NCI-H1694 (cell line): ENCODE results near the gene MCM3AP.
"Not testable (repeated sequence)": the region's sequence is repeated elsewhere in the genome, so short reads cannot be mapped to it uniquely, and the experiment has no call there.

Experiments used
- DNase-seq: peaks from one replicate; lab custom pipeline; 2025; lab: John Stamatoyannopoulos, UW

MCM3AP gene

GRCh38 chr21:46311568-46311967, 26.2 kb upstream of the MCM3AP start:
- DNase-seq: no peak

- not testable (repeated sequence) for DNase-seq
These were observed 24.8 kb upstream of the MCM3AP start for GRCh38 chr21:46310260-46310659.

GRCh38 chr21:46308431-46308830, 23.0 kb upstream of the MCM3AP start:
- DNase-seq: no peak

GRCh38 chr21:46307625-46308024, 22.2 kb upstream of the MCM3AP start:
- DNase-seq: no peak

- DNase-seq: no peak
These were observed 19.5 kb upstream of the MCM3AP start for GRCh38 chr21:46304955-46305354.

- no peak for DNase-seq
These were observed 19.0 kb upstream of the MCM3AP start for GRCh38 chr21:46304437-46304836.

- no peak for DNase-seq
These were observed 16.3 kb upstream of the MCM3AP start for GRCh38 chr21:46301759-46302158.

- DNase-seq: no peak
These were observed 13.8 kb upstream of the MCM3AP start for GRCh38 chr21:46299167-46299566.

GRCh38 chr21:46297338-46298271, 12.2 kb upstream of the MCM3AP start:
- DNase-seq: no peak

GRCh38 chr21:46295996-46296752, 10.8 kb upstream of the MCM3AP start:
- no peak for DNase-seq

- no peak for DNase-seq
These were observed 9.9 kb upstream of the MCM3AP start for GRCh38 chr21:46295177-46295770.

GRCh38 chr21:46294647-46295176, 9.3 kb upstream of the MCM3AP start:
- no peak for DNase-seq

- DNase-seq: no peak
These were observed 6.2 kb upstream of the MCM3AP start for GRCh38 chr21:46291561-46291960.

- DNase-seq: no peak
These were observed 4.3 kb upstream of the MCM3AP start for GRCh38 chr21:46289655-46290179.

- DNase-seq: no peak
These were observed 2.1 kb upstream of the MCM3AP start for GRCh38 chr21:46287541-46287940.

- no peak for DNase-seq
These were observed 1.2 kb upstream of the MCM3AP start for GRCh38 chr21:46286648-46287002.

GRCh38 chr21:46285761-46286647, 593 bp upstream of the MCM3AP start, which contains the start of gene YBEY:
TSS of gene YBEY (plus strand) at chr21:46286342. CDS start at chr21:46286914, 572 bp downstream.
- DNase-seq: peak; percentile 91

GRCh38 chr21:46284733-46285132, 678 bp downstream of the MCM3AP start:
- DNase-seq: no peak

- no peak for DNase-seq
These were observed 1.2 kb downstream of the MCM3AP start for GRCh38 chr21:46284077-46284644.

GRCh38 chr21:46274797-46275390, 10.5 kb downstream of the MCM3AP start:
- DNase-seq: no peak
